BJ (cell line): ENCODE measurements around the gene SBNO1. TPM values are rescaled to one million over a fixed set of nuclear protein-coding genes. Genes with fewer than 3 reads are reported as not detected.
A peak's percentile ranks its signal among the peaks of the same experiment; 100 is the strongest.

Source experiments
- CTCF ChIA-PET: fragments of 350-600 bp; formaldehyde crosslinking; extraction: SDS; loops from one replicate; lab custom pipeline; 2021; ENCODE audit warnings: antibody characterized with exemption, inconsistent platforms; lab: Yijun Ruan, JAX
- POLR2A ChIA-PET: fragments of 300-600 bp; sonication (Branson Sonifier 250); formaldehyde crosslinking; extraction: SDS; loops from one replicate; lab custom pipeline; 2021; ENCODE audit warnings: antibody characterized with exemption; lab: Charles Lee
- DNase-seq: peaks from one replicate; pipeline ENCODE4 v3.0.0-alpha.2; 2011; ENCODE audit warnings: low read depth
- H3K27me3 ChIP-seq: 2 replicates; pipeline ENCODE4 v1.6.0; 2011; ENCODE audit warnings: low read length; ENCODE audit not compliant: control insufficient read depth, insufficient read depth
- H3K36me3 ChIP-seq: 2 replicates; pipeline ENCODE4 v1.5.1; 2011; ENCODE audit warnings: low read length; ENCODE audit not compliant: control insufficient read depth, insufficient read depth
- H3K4me3 ChIP-seq: 2 replicates; pipeline ENCODE4 v1.5.1; 2011; ENCODE audit warnings: low read depth, mild to moderate bottlenecking, control low read depth, low read length
- CTCF ChIP-seq: IDR thresholded peaks from 2 replicates; pipeline ENCODE4 v1.5.1; 2011; ENCODE audit warnings: low read depth, mild to moderate bottlenecking, control low read depth, inconsistent platforms, low read length, moderate library complexity; ENCODE audit not compliant: insufficient read depth
- polyA plus RNA-seq: library from polyadenylated mRNA; depleted of rRNA; stranded (reverse); fragments of >200 nt; gene quantifications from 2 replicates; pipeline ENCODE4 v1.2.3, GENCODE V29; 2011

Gene SBNO1
- polyA plus RNA-seq, 1 experiment, result 4.8 TPM

GRCh38 chr12:123269896-123270213, 94.8 kb downstream of the SBNO1 start:
- no peak for TF ChIP-seq CTCF
- Histone ChIP-seq H3K4me3 (peak overlapping the region; percentile 84), H3K36me3 (peaks cover 14% of the 10 kb centered on the region), H3K27me3 (no peaks in the 10 kb centered on the region)
- DNase-seq, result no peak
- ChIA-PET POLR2A (interaction anchor here (1.2 kb wide), 1 partner anchor 37 kb away, joined by 4 read pairs; the partner anchor contains the start of gene MPHOSPH9), CTCF (interaction anchor here (0.5 to 1.5 kb wide), 8 partner anchors 12 to 717 kb away, joined by 3 to 5 read pairs (median 4); partner anchors contain the start of genes DDX55, KMT5A, MPHOSPH9 and MTRFR)

- CTCF ChIA-PET, result interaction anchor here (0.5 to 1.5 kb wide), 8 partner anchors 12 to 718 kb away, joined by 3 to 5 read pairs (median 4); partner anchors contain the start of genes DDX55, KMT5A, MPHOSPH9 and MTRFR
These were observed 95.2 kb downstream of the SBNO1 start for GRCh38 chr12:123269395-123269892.

GRCh38 chr12:123268850-123269249, 95.8 kb downstream of the SBNO1 start:
- TF ChIP-seq CTCF, result no peak
- no peaks in the 10 kb centered on the region for H3K27me3 ChIP-seq
- ChIA-PET POLR2A (interaction anchor here (0.6 to 1.2 kb wide), 2 partner anchors 36 to 1464 kb away, joined by 4 to 5 read pairs; partner anchors contain the start of gene MPHOSPH9), CTCF (interaction anchor here (1.2 kb wide), 1 partner anchor 11 kb away, joined by 5 read pairs; no protein-coding TSS in a partner anchor)
- H3K36me3 ChIP-seq, result peaks cover 18% of the 10 kb centered on the region
- no peak for DNase-seq
- peak overlapping the region; percentile 84 for H3K4me3 ChIP-seq

More at GRCh38 chr12:123269395-123269892, 95.2 kb downstream of the SBNO1 start:
- Histone ChIP-seq H3K27me3 (no peaks in the 10 kb centered on the region), H3K36me3 (peaks cover 18% of the 10 kb centered on the region), H3K4me3 (peak overlapping the region; percentile 84)
- peak; percentile 30 for TF ChIP-seq CTCF
- no peak for DNase-seq
- POLR2A ChIA-PET, result interaction anchor here (0.6 to 1.2 kb wide), 2 partner anchors 37 to 1463 kb away, joined by 4 to 5 read pairs; partner anchors contain the start of gene MPHOSPH9

GRCh38 chr12:123267991-123268843, 96.4 kb downstream of the SBNO1 start:
- H3K4me3 ChIP-seq, result no peak overlapping the region
- no peak for DNase-seq
- CTCF ChIA-PET, result interaction anchor here (0.6 to 1.1 kb wide), 3 partner anchors 9 to 106 kb away, joined by 3 to 6 read pairs (median 3); no protein-coding TSS in a partner anchor
- POLR2A ChIA-PET, result no interaction called here
- peaks cover 21% of the 10 kb centered on the region for H3K36me3 ChIP-seq
- no peak for TF ChIP-seq CTCF
- no peaks in the 10 kb centered on the region for H3K27me3 ChIP-seq
